Naive thymus-derived CD4-positive, alpha-beta T cell (primary cell): ENCODE results near the gene GPR142. TPM values are rescaled to one million over a fixed set of nuclear protein-coding genes. Genes with fewer than 3 reads are reported as not detected.
A peak's percentile ranks its signal among the peaks of the same experiment; 100 is the strongest.

Experiments
- ATAC-seq: fragments of 150-1000 bp; cut with Tn5 transposase; 2 replicates; pipeline ENCODE4 v1.10.0; 2021; ENCODE audit warnings: mild to moderate bottlenecking, moderate library complexity
- CTCF ChIA-PET: fragments of 350-600 bp; sonication (Branson Sonifier 250); formaldehyde crosslinking; loops from one replicate; lab custom pipeline; 2021; ENCODE audit warnings: antibody characterized with exemption; lab: Charles Lee
- POLR2A ChIA-PET: fragments of 350-600 bp; sonication (Branson Sonifier 250); formaldehyde crosslinking; loops from one replicate; lab custom pipeline; 2021; ENCODE audit warnings: antibody characterized with exemption, inconsistent platforms; lab: Charles Lee
- DNase-seq, 9 donors: peaks; one replicate each; pipeline versions ENCODE4 v3.0.0 to v3.0.0-alpha.2; 2020 to 2022; ENCODE audit warnings: mixed read lengths in 1 of 9
- H3K27ac ChIP-seq: one replicate; pipeline ENCODE4 v1.7.0; 2013; ENCODE audit warnings: mild to moderate bottlenecking, low read depth, low read length, moderate library complexity
- H3K27me3 ChIP-seq, 2 donors: one replicate each; pipeline ENCODE4 v1.7.0; 2013; ENCODE audit warnings: low read length in 2 of 2, mild to moderate bottlenecking in 2 of 2, moderate library complexity in 2 of 2; ENCODE audit not compliant: control insufficient read depth in 2 of 2, insufficient read depth in 2 of 2
- H3K36me3 ChIP-seq, 3 experiments: 1 replicate in 2 of 3; 2 replicates in 1 of 3; pipeline ENCODE4 v1.7.0; 2013; ENCODE audit warnings: low read length in 3 of 3, mild to moderate bottlenecking in 3 of 3, moderate library complexity in 1 of 3; ENCODE audit not compliant: insufficient read depth in 3 of 3, control insufficient read depth in 2 of 3
- H3K4me1 ChIP-seq, 2 donors: one replicate each; pipeline ENCODE4 v1.7.0; 2013; ENCODE audit warnings: low read length in 2 of 2, mild to moderate bottlenecking in 2 of 2, moderate library complexity in 1 of 2; ENCODE audit not compliant: control insufficient read depth in 2 of 2, insufficient read depth in 2 of 2
- H3K4me3 ChIP-seq: 2 replicates; pipeline ENCODE4 v1.7.0; 2013; ENCODE audit warnings: mild to moderate bottlenecking, low read length
- H3K9me3 ChIP-seq, 3 experiments: 1 replicate in 2 of 3; 2 replicates in 1 of 3; pipeline ENCODE4 v1.7.0; 2013; ENCODE audit warnings: low read length in 3 of 3; ENCODE audit not compliant: control insufficient read depth in 2 of 3
- H3K27ac Mint-ChIP-seq, 9 donors: one replicate each; pipeline ENCODE4 v1.8.0; 2020 to 2022; ENCODE audit warnings: mixed read lengths in 9 of 9, mild to moderate bottlenecking in 8 of 9, moderate library complexity in 5 of 9, inconsistent platforms in 2 of 9
- H3K27me3 Mint-ChIP-seq, 5 donors: one replicate each; pipeline ENCODE4 v1.8.0; 2021 to 2022; ENCODE audit warnings: mixed read lengths in 5 of 5, mild to moderate bottlenecking in 1 of 5
- H3K36me3 Mint-ChIP-seq, 5 donors: one replicate each; pipeline ENCODE4 v1.8.0; 2020 to 2022; ENCODE audit warnings: mixed read lengths in 5 of 5, mild to moderate bottlenecking in 3 of 5, inconsistent platforms in 1 of 5
- H3K4me1 Mint-ChIP-seq, 7 donors: one replicate each; pipeline ENCODE4 v1.8.0; 2020 to 2022; ENCODE audit warnings: mixed read lengths in 7 of 7, mild to moderate bottlenecking in 3 of 7, inconsistent platforms in 1 of 7
- H3K4me3 Mint-ChIP-seq, 10 donors: one replicate each; pipeline ENCODE4 v1.8.0; 2020 to 2022; ENCODE audit warnings: mild to moderate bottlenecking in 10 of 10, mixed read lengths in 10 of 10, moderate library complexity in 6 of 10, inconsistent platforms in 2 of 10
- H3K9me3 Mint-ChIP-seq, 11 donors: one replicate each; pipeline ENCODE4 v1.8.0; 2020 to 2022; ENCODE audit warnings: mixed read lengths in 11 of 11, mild to moderate bottlenecking in 4 of 11, inconsistent platforms in 1 of 11, moderate library complexity in 1 of 11
- intact Hi-C, 2 donors: fragments of 100-400 bp; cut with micrococcal nuclease; formaldehyde crosslinking; loops; one replicate each; pipeline ENCODE4 v1.15.1; 2023
- polyA plus RNA-seq, 2 donors: library from polyadenylated mRNA; unstranded; fragments of 300-500 nt; fragmentation: Illumina TruSeq; gene quantifications; one replicate each; pipeline ENCODE4 v1.2.3, GENCODE V29; 2021
- total RNA-seq, 6 experiments: library from RNA in 5 of 6; stranded (reverse) in 5 of 6; gene quantifications; 1 replicate in 5 of 6; 2 replicates in 1 of 6; pipeline ENCODE4 v1.2.3 and lab custom pipeline; 2021 to 2026

GPR142 gene
- total and polyA plus RNA-seq, 7 experiments from 2014 or later, result not detected

- Histone ChIP-seq H3K4me1 (no peaks in the 10 kb centered on the region), H3K27me3 (peaks cover 0 to 7% of the 10 kb centered on the region in 2 donors), H3K27ac (no peak overlapping the region), H3K4me3 (no peak overlapping the region), H3K9me3 (no peaks in the 10 kb centered on the region), H3K36me3 (no peaks in the 10 kb centered on the region)
- ATAC-seq, result no peak
- Mint-ChIP-seq H3K27me3 (peaks cover 25 to 60% (median 39%) of the 10 kb centered on the region in 5 donors), H3K36me3 (no peaks in the 10 kb centered on the region), H3K27ac (peak overlapping the region in 1 of 9 donors; percentile 55), H3K9me3 (no peaks in the 10 kb centered on the region), H3K4me3 (peak overlapping the region in 1 of 10 donors; percentile 29), H3K4me1 (peaks cover 0 to 11% (median 4%) of the 10 kb centered on the region in 7 donors)
- intact Hi-C loops, result no loop called here
- CTCF ChIA-PET, result no interaction called here
- POLR2A ChIA-PET, result no interaction called here
- no peak for DNase-seq
Observed at GRCh38 chr17:74350486-74350885, 16.8 kb upstream of the GPR142 start.

DNA sequence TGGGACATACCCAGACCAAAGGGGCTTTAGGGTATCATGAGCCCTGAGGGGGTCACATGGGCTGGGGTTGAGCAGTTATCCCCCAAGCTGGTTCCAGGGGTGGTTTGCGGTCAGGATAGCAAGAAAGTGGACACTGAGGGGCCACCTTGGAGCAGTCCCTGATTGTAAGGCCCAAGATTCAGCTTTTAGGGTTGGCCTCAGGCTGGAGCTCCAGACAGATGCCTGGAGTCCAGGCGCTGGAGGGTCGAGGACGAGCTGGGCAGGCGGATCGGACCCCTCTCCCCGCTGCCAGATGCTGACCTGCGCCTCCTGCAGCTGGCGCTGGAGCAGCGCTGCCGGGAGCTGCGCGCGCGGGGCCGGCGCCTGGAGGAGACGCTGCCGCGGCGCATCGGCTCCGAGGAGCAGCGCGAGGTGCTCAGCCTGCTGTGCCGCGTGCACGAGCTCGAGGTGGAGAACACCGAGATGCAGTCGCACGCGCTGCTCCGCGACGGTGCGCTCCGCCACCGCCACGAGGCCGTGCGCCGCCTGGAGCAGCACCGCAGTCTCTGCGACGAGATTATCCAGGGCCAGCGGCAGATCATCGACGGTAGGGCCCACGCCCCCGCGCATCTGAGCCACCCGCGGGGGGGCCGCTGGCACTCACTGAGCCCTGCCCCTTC lies 15.6 kb upstream of the GPR142 start:
- Histone ChIP-seq H3K27ac (no peak overlapping the region), H3K9me3 (no peaks in the 10 kb centered on the region), H3K4me3 (no peak overlapping the region), H3K36me3 (no peaks in the 10 kb centered on the region), H3K4me1 (no peaks in the 10 kb centered on the region), H3K27me3 (peaks cover 0 to 16% of the 10 kb centered on the region in 2 donors)
- H3K4me1 Mint-ChIP-seq, result peaks cover 0 to 11% (median 4%) of the 10 kb centered on the region in 7 donors
- intact Hi-C loops, result no loop called here
- no peak overlapping the region for H3K4me3 Mint-ChIP-seq
- H3K9me3 Mint-ChIP-seq, result no peaks in the 10 kb centered on the region
- POLR2A ChIA-PET, result no interaction called here
- no peak for DNase-seq
- no peaks in the 10 kb centered on the region for H3K36me3 Mint-ChIP-seq
- no peak for ATAC-seq
- H3K27me3 Mint-ChIP-seq, result peaks cover 33 to 71% (median 44%) of the 10 kb centered on the region in 5 donors
- no peak overlapping the region for H3K27ac Mint-ChIP-seq
- CTCF ChIA-PET, result interaction anchor here (1.1 kb wide), 1 partner anchor 17 kb away, joined by 3 read pairs; no protein-coding TSS in a partner anchor

- H3K4me1 ChIP-seq, result no peaks in the 10 kb centered on the region
- H3K4me3 Mint-ChIP-seq, result peak overlapping the region in 1 of 10 donors; percentile 30
- no peaks in the 10 kb centered on the region for H3K9me3 Mint-ChIP-seq
- no peaks in the 10 kb centered on the region for H3K36me3 ChIP-seq
- CTCF ChIA-PET, result interaction anchor here (0.9 kb wide), 1 partner anchor 32 kb away, joined by 3 read pairs; no protein-coding TSS in a partner anchor
- intact Hi-C loops, result loop anchor here in 1 of 2 donors (2.0 kb wide), 1 partner anchor 143 kb away; no protein-coding TSS in a partner anchor
- DNase-seq (no peak), ATAC-seq (no peak)
- no peaks in the 10 kb centered on the region for H3K9me3 ChIP-seq
- POLR2A ChIA-PET, result no interaction called here
- H3K27ac ChIP-seq, result no peak overlapping the region
- H3K4me1 Mint-ChIP-seq, result peaks cover 0 to 12% (median 7%) of the 10 kb centered on the region in 7 donors
- H3K27ac Mint-ChIP-seq, result no peak overlapping the region
- peaks cover 0 to 16% of the 10 kb centered on the region in 2 donors for H3K27me3 ChIP-seq
- peaks cover 37 to 74% (median 46%) of the 10 kb centered on the region in 5 donors for H3K27me3 Mint-ChIP-seq
- H3K4me3 ChIP-seq, result no peak overlapping the region
- no peaks in the 10 kb centered on the region for H3K36me3 Mint-ChIP-seq
Observed at GRCh38 chr17:74353446-74354060, 13.8 kb upstream of the GPR142 start.

GRCh38 chr17:74354123-74354522 lies 13.2 kb upstream of the GPR142 start:
- Histone ChIP-seq H3K4me1 (no peaks in the 10 kb centered on the region), H3K36me3 (no peaks in the 10 kb centered on the region), H3K9me3 (no peaks in the 10 kb centered on the region), H3K27me3 (peaks cover 0 to 16% of the 10 kb centered on the region in 2 donors), H3K4me3 (no peak overlapping the region), H3K27ac (no peak overlapping the region)
- H3K27ac Mint-ChIP-seq, result no peak overlapping the region
- H3K4me3 Mint-ChIP-seq, result no peak overlapping the region
- ChIA-PET POLR2A (no interaction called here), CTCF (no interaction called here)
- intact Hi-C loops, result loop anchor here in 1 of 2 donors (2.0 kb wide), 1 partner anchor 143 kb away; no protein-coding TSS in a partner anchor
- ATAC-seq, result peak; percentile 75
- peaks cover 0 to 12% (median 8%) of the 10 kb centered on the region in 7 donors for H3K4me1 Mint-ChIP-seq
- DNase-seq, result peak in 7 of 9 donors; percentile 15 to 71 (median 21)
- H3K27me3 Mint-ChIP-seq, result peaks cover 41 to 73% (median 45%) of the 10 kb centered on the region in 5 donors
- H3K9me3 Mint-ChIP-seq, result no peaks in the 10 kb centered on the region
- H3K36me3 Mint-ChIP-seq, result no peaks in the 10 kb centered on the region

- CTCF ChIA-PET, result no interaction called here
- H3K4me1 ChIP-seq, result no peaks in the 10 kb centered on the region
- peaks cover 0 to 16% of the 10 kb centered on the region in 2 donors for H3K27me3 ChIP-seq
- Mint-ChIP-seq H3K9me3 (no peaks in the 10 kb centered on the region), H3K36me3 (no peaks in the 10 kb centered on the region), H3K4me1 (peaks cover 0 to 12% (median 8%) of the 10 kb centered on the region in 7 donors), H3K27ac (no peak overlapping the region), H3K4me3 (no peak overlapping the region), H3K27me3 (peaks cover 41 to 73% (median 45%) of the 10 kb centered on the region in 5 donors)
- DNase-seq (no peak), ATAC-seq (no peak)
- H3K36me3 ChIP-seq, result no peaks in the 10 kb centered on the region
- no peak overlapping the region for H3K27ac ChIP-seq
- intact Hi-C loops, result loop anchor here in 1 of 2 donors (2.0 kb wide), 1 partner anchor 144 kb away; no protein-coding TSS in a partner anchor
- no peaks in the 10 kb centered on the region for H3K9me3 ChIP-seq
- H3K4me3 ChIP-seq, result no peak overlapping the region
- POLR2A ChIA-PET, result no interaction called here
Observed at GRCh38 chr17:74354561-74354960, 12.7 kb upstream of the GPR142 start.

- H3K27ac ChIP-seq, result no peak overlapping the region
- no peak for DNase-seq
- Mint-ChIP-seq H3K4me3 (no peak overlapping the region), H3K27me3 (peaks cover 41 to 71% (median 45%) of the 10 kb centered on the region in 5 donors), H3K4me1 (peaks cover 0 to 12% (median 8%) of the 10 kb centered on the region in 7 donors), H3K36me3 (no peaks in the 10 kb centered on the region), H3K27ac (no peak overlapping the region), H3K9me3 (no peaks in the 10 kb centered on the region)
- no peak overlapping the region for H3K4me3 ChIP-seq
- H3K4me1 ChIP-seq, result no peaks in the 10 kb centered on the region
- no peaks in the 10 kb centered on the region for H3K36me3 ChIP-seq
- ChIA-PET POLR2A (no interaction called here), CTCF (no interaction called here)
- peaks cover 0 to 16% of the 10 kb centered on the region in 2 donors for H3K27me3 ChIP-seq
- intact Hi-C loops, result loop anchor here in 1 of 2 donors (2.0 kb wide), 1 partner anchor 144 kb away; no protein-coding TSS in a partner anchor
- H3K9me3 ChIP-seq, result no peaks in the 10 kb centered on the region
- ATAC-seq, result no peak
Observed at GRCh38 chr17:74355065-74355464, 12.2 kb upstream of the GPR142 start.
